Endodermal cell (in vitro differentiated cells): ENCODE measurements around the gene SLC4A4. TPM values are rescaled to one million over a fixed set of nuclear protein-coding genes. Genes with fewer than 3 reads are reported as not detected.

Experiments
- DNase-seq: peaks from one replicate; pipeline ENCODE4 v3.0.0-alpha.2; 2017
- H3K27ac ChIP-seq: 2 replicates; pipeline ENCODE4 v1.5.1; 2013; ENCODE audit warnings: mild to moderate bottlenecking, low read depth, low read length, moderate library complexity
- H3K27me3 ChIP-seq: 2 replicates; pipeline ENCODE4 v1.6.1; 2013; ENCODE audit warnings: mild to moderate bottlenecking, low read length, moderate library complexity; ENCODE audit not compliant: insufficient read depth, control insufficient read depth, poor library complexity, severe bottlenecking
- H3K36me3 ChIP-seq: 2 replicates; pipeline ENCODE4 v1.7.0; 2013; ENCODE audit warnings: mild to moderate bottlenecking, low read length, moderate library complexity; ENCODE audit not compliant: control insufficient read depth, insufficient read depth
- H3K4me1 ChIP-seq: one replicate; pipeline ENCODE4 v1.7.0; 2013; ENCODE audit warnings: low read length; ENCODE audit not compliant: control insufficient read depth, insufficient read depth
- H3K4me3 ChIP-seq: 2 replicates; pipeline ENCODE4 v1.5.1; 2013; ENCODE audit warnings: mild to moderate bottlenecking, low read length, moderate library complexity
- H3K9ac ChIP-seq: 2 replicates; pipeline ENCODE4 v1.6.1; 2013; ENCODE audit warnings: mild to moderate bottlenecking, low read length, moderate library complexity; ENCODE audit not compliant: poor library complexity, severe bottlenecking; ENCODE audit errors: extremely low read depth
- H3K9me3 ChIP-seq: 2 replicates; pipeline ENCODE4 v1.6.1; 2013; ENCODE audit warnings: mild to moderate bottlenecking, low read length, moderate library complexity; ENCODE audit not compliant: control insufficient read depth
- H3K27ac Mint-ChIP-seq: 2 replicates; pipeline ENCODE4 v1.8.0; 2020; ENCODE audit warnings: mixed read lengths
- H3K27me3 Mint-ChIP-seq: 2 replicates; pipeline ENCODE4 v1.8.0; 2021; ENCODE audit warnings: mild to moderate bottlenecking, mixed read lengths; ENCODE audit not compliant: insufficient read depth
- H3K36me3 Mint-ChIP-seq: 2 replicates; pipeline ENCODE4 v1.8.0; 2020; ENCODE audit warnings: low read depth, mixed read lengths
- H3K4me1 Mint-ChIP-seq: 2 replicates; pipeline ENCODE4 v1.8.0; 2020; ENCODE audit warnings: mixed read lengths
- H3K4me3 Mint-ChIP-seq: 2 replicates; pipeline ENCODE4 v1.8.0; 2020; ENCODE audit warnings: mild to moderate bottlenecking, moderate library complexity, mixed read lengths
- H3K9me3 Mint-ChIP-seq: 2 replicates; pipeline ENCODE4 v1.8.0; 2020; ENCODE audit warnings: mild to moderate bottlenecking, mixed read lengths
- CTCF ChIP-seq: fragments of 200-600 bp; sonication (generic); conservative IDR thresholded peaks from 2 replicates; pipeline ENCODE4 v1.5.0; 2021; ENCODE audit warnings: antibody characterized with exemption, mild to moderate bottlenecking
- WGBS, 2 experiments: methylation state at CpG; one replicate each; pipeline versions ENCODE4 v1.1.5 to v1.1.7; 2013; ENCODE audit warnings: missing lambda C conversion rate in 2 of 2, mixed read lengths in 1 of 2; ENCODE audit not compliant: insufficient coverage in 1 of 2, insufficient read length in 1 of 2; 5-methylcytosine and 5-hydroxymethylcytosine counted together
- total RNA-seq, 2 donors: library from RNA; stranded (reverse); fragmentation: NEBNext Ultra II Directional in 1 of 2; extraction: Animal tissue kit (Norgen Biotek cat#: 25700) in 1 of 2; gene quantifications; 2 replicates in 1 of 2; 3 replicates in 1 of 2; pipeline ENCODE4 v1.2.1, GENCODE V29; 2021

SLC4A4 gene
- total RNA-seq, 2 donors from 2014 or later: 3.3 to 3.8 TPM

- DNase-seq: no peak
- no peak for TF ChIP-seq CTCF
- peaks cover 5% of the 10 kb centered on the region for H3K9me3 ChIP-seq
- no CpG with 5 or more reads among the region's 1 CpG for WGBS, 2 experiments
- no peak overlapping the region for H3K9ac ChIP-seq
- Mint-ChIP-seq H3K4me3 (no peak overlapping the region), H3K4me1 (no peaks in the 10 kb centered on the region), H3K36me3 (no peaks in the 10 kb centered on the region), H3K9me3 (peaks cover 4% of the 10 kb centered on the region), H3K27ac (no peak overlapping the region), H3K27me3 (no peaks in the 10 kb centered on the region)
- no peak overlapping the region for H3K4me3 ChIP-seq
- H3K27me3 ChIP-seq: no peaks in the 10 kb centered on the region
- H3K4me1 ChIP-seq: no peaks in the 10 kb centered on the region
- no peak overlapping the region for H3K27ac ChIP-seq
- no peaks in the 10 kb centered on the region for H3K36me3 ChIP-seq
These were observed 182.0 kb downstream of the SLC4A4 start for GRCh38 chr4:71520850-71521249.

GRCh38 chr4:71524756-71525155, 185.9 kb downstream of the SLC4A4 start:
- no peak for DNase-seq
- no peak for TF ChIP-seq CTCF
- Histone ChIP-seq H3K9me3 (no peaks in the 10 kb centered on the region), H3K27ac (no peak overlapping the region), H3K9ac (no peak overlapping the region), H3K4me3 (no peak overlapping the region), H3K36me3 (no peaks in the 10 kb centered on the region), H3K4me1 (no peaks in the 10 kb centered on the region), H3K27me3 (no peaks in the 10 kb centered on the region)
- no peaks in the 10 kb centered on the region for H3K9me3 Mint-ChIP-seq
- no peak overlapping the region for H3K27ac Mint-ChIP-seq
- H3K4me1 Mint-ChIP-seq: peaks cover 4% of the 10 kb centered on the region
- no peaks in the 10 kb centered on the region for H3K27me3 Mint-ChIP-seq
- H3K36me3 Mint-ChIP-seq: no peaks in the 10 kb centered on the region
- no peak overlapping the region for H3K4me3 Mint-ChIP-seq
- 79 to 83% methylated on average over 1 of the region's 1 CpG for WGBS, 2 experiments

- peak; percentile 60 for TF ChIP-seq CTCF
- H3K27ac ChIP-seq: no peak overlapping the region
- peak overlapping the region; percentile 75 for H3K27ac Mint-ChIP-seq
These were observed 188.0 kb downstream of the SLC4A4 start for GRCh38 chr4:71526637-71527406.

More at GRCh38 chr4:71526637-71527406, 188.0 kb downstream of the SLC4A4 start:
- no peaks in the 10 kb centered on the region for H3K27me3 Mint-ChIP-seq
- H3K27me3 ChIP-seq: no peaks in the 10 kb centered on the region
- DNase-seq: peak; percentile 67
- H3K9ac ChIP-seq: no peak overlapping the region
- H3K36me3 ChIP-seq: no peaks in the 10 kb centered on the region
- H3K9me3 ChIP-seq: no peaks in the 10 kb centered on the region
- H3K36me3 Mint-ChIP-seq: no peaks in the 10 kb centered on the region
- no peaks in the 10 kb centered on the region for H3K9me3 Mint-ChIP-seq
- no peak overlapping the region for H3K4me3 Mint-ChIP-seq
- H3K4me1 Mint-ChIP-seq: peaks cover 4% of the 10 kb centered on the region
- 70 to 100% methylated on average over 2 to 3 of the region's 4 CpGs for WGBS, 2 experiments
- no peak overlapping the region for H3K4me3 ChIP-seq
- H3K4me1 ChIP-seq: no peaks in the 10 kb centered on the region
